Mesenchymal stem cell (in vitro differentiated cells and primary cell): Measurements from ENCODE around the gene CYP27B1.
A peak's percentile ranks its signal among the peaks of the same experiment; 100 is the strongest.

Experiments used
- DNase-seq: peaks from one replicate; pipeline ENCODE4 v3.0.0-alpha.2; 2013
- H2AFZ ChIP-seq: one replicate; pipeline ENCODE4 v1.6.1; 2013; ENCODE audit warnings: low read depth, mild to moderate bottlenecking, control low read depth, inconsistent platforms, low read length, moderate library complexity
- H2AK5ac ChIP-seq: 2 replicates; pipeline ENCODE4 v1.6.1; 2013; ENCODE audit warnings: low read length, moderate library complexity, mild to moderate bottlenecking, inconsistent platforms; ENCODE audit not compliant: severe bottlenecking
- H2BK120ac ChIP-seq: one replicate; pipeline ENCODE4 v1.6.1; 2013; ENCODE audit warnings: low read depth, mild to moderate bottlenecking, inconsistent platforms, low read length, moderate library complexity
- H2BK12ac ChIP-seq, 2 experiments: one replicate each; pipeline ENCODE4 v1.6.1; 2013; ENCODE audit warnings: inconsistent platforms in 2 of 2, low read length in 2 of 2, mild to moderate bottlenecking in 2 of 2, moderate library complexity in 2 of 2, control low read depth in 1 of 2
- H2BK15ac ChIP-seq: one replicate; pipeline ENCODE4 v1.6.1; 2013; ENCODE audit warnings: mild to moderate bottlenecking, low read depth, inconsistent platforms; ENCODE audit not compliant: poor library complexity, severe bottlenecking
- H2BK5ac ChIP-seq: 2 replicates; pipeline ENCODE4 v1.6.1; 2013; ENCODE audit warnings: low read depth, mild to moderate bottlenecking, low read length, control low read depth, inconsistent platforms; ENCODE audit not compliant: poor library complexity, severe bottlenecking
- H3K14ac ChIP-seq, 2 experiments: one replicate each; pipeline ENCODE4 v1.6.1; 2013; ENCODE audit warnings: inconsistent platforms in 2 of 2, low read length in 2 of 2, control low read depth in 1 of 2, mild to moderate bottlenecking in 1 of 2, moderate library complexity in 1 of 2
- H3K18ac ChIP-seq, 2 experiments: one replicate each; pipeline ENCODE4 v1.6.1; 2013; ENCODE audit warnings: inconsistent platforms in 2 of 2, low read length in 2 of 2, control low read depth in 1 of 2, low read depth in 1 of 2, mild to moderate bottlenecking in 1 of 2
- H3K23ac ChIP-seq, 2 experiments: one replicate each; pipeline ENCODE4 v1.6.1; 2013; ENCODE audit warnings: inconsistent platforms in 2 of 2, low read length in 2 of 2, mild to moderate bottlenecking in 2 of 2, moderate library complexity in 2 of 2, control low read depth in 1 of 2
- H3K27ac ChIP-seq: 2 replicates; pipeline ENCODE4 v1.5.1; 2013; ENCODE audit warnings: mild to moderate bottlenecking, moderate library complexity, low read length, control low read depth, inconsistent platforms; ENCODE audit not compliant: poor library complexity, severe bottlenecking
- H3K27me3 ChIP-seq, 2 experiments: 2 replicates each; pipeline versions ENCODE4 v1.6.1 to v1.7.0; 2013; ENCODE audit warnings: low read length in 2 of 2, mild to moderate bottlenecking in 2 of 2, moderate library complexity in 2 of 2, control low read depth in 1 of 2, inconsistent platforms in 1 of 2; ENCODE audit not compliant: control insufficient read depth in 1 of 2, insufficient read depth in 1 of 2
- H3K36me3 ChIP-seq, 2 experiments: 2 replicates each; pipeline versions ENCODE4 v1.6.1 to v1.7.0; 2013; ENCODE audit warnings: low read length in 2 of 2, control low read depth in 1 of 2, inconsistent platforms in 1 of 2, low read depth in 1 of 2, mild to moderate bottlenecking in 1 of 2; ENCODE audit not compliant: insufficient read depth in 2 of 2, control insufficient read depth in 1 of 2
- H3K4ac ChIP-seq, 2 experiments: one replicate each; pipeline ENCODE4 v1.6.1; 2013; ENCODE audit warnings: inconsistent platforms in 2 of 2, low read length in 2 of 2, mild to moderate bottlenecking in 2 of 2, moderate library complexity in 2 of 2, control low read depth in 1 of 2, low read depth in 1 of 2
- H3K4me1 ChIP-seq: 2 replicates; pipeline ENCODE4 v1.6.1; 2013; ENCODE audit warnings: low read depth, low read length, control low read depth; ENCODE audit not compliant: control insufficient read depth, insufficient read depth
- H3K4me2 ChIP-seq: 2 replicates; pipeline ENCODE4 v1.6.1; 2013; ENCODE audit warnings: low read length, mild to moderate bottlenecking, inconsistent platforms; ENCODE audit not compliant: poor library complexity, severe bottlenecking
- H3K4me3 ChIP-seq, 2 experiments: 2 replicates each; pipeline versions ENCODE4 v1.5.1 to v1.7.0; 2013; ENCODE audit warnings: low read length in 2 of 2, mild to moderate bottlenecking in 2 of 2, control low read depth in 1 of 2, low read depth in 1 of 2; ENCODE audit not compliant: insufficient read depth in 1 of 2
- H3K79me1 ChIP-seq: replicated peaks from 2 replicates; pipeline ENCODE4 v1.6.1; 2013; ENCODE audit warnings: mild to moderate bottlenecking, control low read depth, low read length, inconsistent platforms; ENCODE audit not compliant: poor library complexity, severe bottlenecking
- H3K9ac ChIP-seq: 2 replicates; pipeline ENCODE4 v1.7.0; 2013; ENCODE audit warnings: mild to moderate bottlenecking, low read length, moderate library complexity
- H3K9me3 ChIP-seq: 2 replicates; pipeline ENCODE4 v1.7.0; 2013; ENCODE audit warnings: mild to moderate bottlenecking, low read length; ENCODE audit not compliant: control insufficient read depth
- H4K8ac ChIP-seq: one replicate; pipeline ENCODE4 v1.6.1; 2013; ENCODE audit warnings: inconsistent platforms, mild to moderate bottlenecking, low read length, moderate library complexity
- H4K91ac ChIP-seq: one replicate; pipeline ENCODE4 v1.6.1; 2013; ENCODE audit warnings: mild to moderate bottlenecking, low read length, inconsistent platforms
- WGBS: methylation state at CpG from one replicate; pipeline ENCODE4 v1.1.7; 2013; ENCODE audit warnings: mixed read lengths; 5-methylcytosine and 5-hydroxymethylcytosine counted together

Gene CYP27B1

DNA sequence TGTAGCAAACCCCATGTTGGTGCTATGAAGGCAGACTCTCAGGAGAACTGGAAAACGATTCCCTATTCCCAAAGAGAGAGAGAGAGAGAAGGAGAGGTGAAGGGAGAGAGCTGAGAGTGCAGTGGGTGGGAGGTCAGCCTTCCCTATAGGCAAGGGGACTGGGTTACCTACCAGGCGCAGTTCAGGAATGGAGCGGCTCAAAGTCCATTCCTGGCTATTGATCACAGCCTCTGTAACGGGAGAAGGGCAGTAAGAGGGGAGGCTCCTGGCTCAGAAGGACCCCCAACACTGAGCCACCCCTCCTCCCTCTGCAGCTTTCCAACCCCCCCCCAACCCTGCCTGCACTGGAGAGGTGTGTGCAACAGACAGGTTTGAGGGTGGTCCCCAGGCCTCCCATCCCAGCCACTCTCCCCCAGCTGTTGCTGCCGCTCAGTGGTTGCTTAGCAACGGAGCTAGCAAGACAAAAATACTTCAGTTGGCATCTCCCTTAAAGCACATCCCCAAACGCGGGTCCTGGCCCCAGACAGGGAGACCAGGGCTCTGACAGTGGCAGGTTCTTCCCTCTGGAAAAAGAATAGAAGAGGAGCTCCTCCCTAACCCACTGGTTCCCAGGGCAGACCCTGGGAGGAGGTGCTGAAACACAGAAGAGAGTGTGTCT lies 31.6 kb downstream of the CYP27B1 start:
- Histone ChIP-seq H3K23ac (peak overlapping the region in 1 of 2 experiments; percentile 9), H3K9me3 (no peaks in the 10 kb centered on the region), H2BK5ac (no peak overlapping the region), H3K14ac (no peak overlapping the region), H4K91ac (no peak overlapping the region), H2BK12ac (no peak overlapping the region), H2BK15ac (no peak overlapping the region), H2AFZ (no peak overlapping the region), H3K4me2 (no peak overlapping the region), H3K79me1 (no peaks in the 10 kb centered on the region), H2AK5ac (no peak overlapping the region), H2BK120ac (no peak overlapping the region), H3K36me3 (no peaks in the 10 kb centered on the region), H3K4ac (no peak overlapping the region), H4K8ac (no peak overlapping the region), H3K4me1 (peaks cover 26% of the 10 kb centered on the region), H3K27ac (no peak overlapping the region), H3K27me3 (peaks cover 91 to 93% of the 10 kb centered on the region in 2 experiments), H3K9ac (peak overlapping the region; percentile 5), H3K4me3 (no peak overlapping the region), H3K18ac (no peak overlapping the region)
- no peak for DNase-seq
- 12% methylated on average over 4 of the region's 8 CpGs for WGBS

DNA sequence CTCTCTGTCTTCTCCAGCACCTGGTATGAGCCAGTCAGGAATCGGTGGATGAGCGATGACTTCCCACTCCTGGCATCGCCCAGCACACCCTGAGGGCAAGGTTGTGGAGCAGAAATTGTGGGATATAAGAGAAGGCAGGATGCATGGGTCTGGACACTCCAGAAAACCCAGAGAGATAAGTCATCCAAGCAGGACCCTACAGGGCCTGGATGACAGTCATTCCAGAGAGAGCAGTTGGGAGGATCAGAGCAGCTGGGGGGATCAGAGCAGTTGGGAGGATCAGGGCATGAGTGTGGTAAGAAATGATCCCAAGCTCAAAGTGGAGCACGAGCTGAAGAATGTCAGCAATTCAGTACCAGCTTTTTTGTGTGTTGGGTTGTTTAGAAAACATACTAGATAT lies 32.3 kb downstream of the CYP27B1 start:
- peaks cover 89 to 90% of the 10 kb centered on the region in 2 experiments for H3K27me3 ChIP-seq
- no peak overlapping the region for H4K8ac ChIP-seq
- no peaks in the 10 kb centered on the region for H3K79me1 ChIP-seq
- WGBS: 76% methylated on average over 4 of the region's 4 CpGs
- H2BK15ac ChIP-seq: no peak overlapping the region
- no peak overlapping the region for H2BK12ac ChIP-seq
- no peak overlapping the region for H3K27ac ChIP-seq
- H3K14ac ChIP-seq: no peak overlapping the region
- no peak for DNase-seq
- H3K4me3 ChIP-seq: no peak overlapping the region
- H2BK120ac ChIP-seq: no peak overlapping the region
- no peak overlapping the region for H3K4me2 ChIP-seq
- H2AK5ac ChIP-seq: no peak overlapping the region
- H3K4ac ChIP-seq: no peak overlapping the region
- H3K23ac ChIP-seq: no peak overlapping the region
- peaks cover 26% of the 10 kb centered on the region for H3K4me1 ChIP-seq
- no peak overlapping the region for H2BK5ac ChIP-seq
- H3K9me3 ChIP-seq: no peaks in the 10 kb centered on the region
- H3K36me3 ChIP-seq: no peaks in the 10 kb centered on the region
- no peak overlapping the region for H4K91ac ChIP-seq
- no peak overlapping the region for H3K18ac ChIP-seq
- H2AFZ ChIP-seq: no peak overlapping the region
- H3K9ac ChIP-seq: no peak overlapping the region

- no peak overlapping the region for H2BK12ac ChIP-seq
- no peak for DNase-seq
- no peak overlapping the region for H3K4me2 ChIP-seq
- H3K9ac ChIP-seq: no peak overlapping the region
- no peak overlapping the region for H3K18ac ChIP-seq
- no peak overlapping the region for H2AK5ac ChIP-seq
- H2BK120ac ChIP-seq: no peak overlapping the region
- H3K14ac ChIP-seq: no peak overlapping the region
- H3K36me3 ChIP-seq: no peaks in the 10 kb centered on the region
- 71% methylated on average over 6 of the region's 6 CpGs for WGBS
- H2AFZ ChIP-seq: no peak overlapping the region
- H2BK15ac ChIP-seq: no peak overlapping the region
- no peaks in the 10 kb centered on the region for H3K79me1 ChIP-seq
- no peak overlapping the region for H3K4ac ChIP-seq
- no peak overlapping the region for H3K27ac ChIP-seq
- no peak overlapping the region for H4K8ac ChIP-seq
- H3K27me3 ChIP-seq: peaks cover 88% of the 10 kb centered on the region in 2 experiments
- H3K4me1 ChIP-seq: peaks cover 26% of the 10 kb centered on the region
- H2BK5ac ChIP-seq: no peak overlapping the region
- no peak overlapping the region for H3K23ac ChIP-seq
- no peak overlapping the region for H3K4me3 ChIP-seq
- no peak overlapping the region for H4K91ac ChIP-seq
- no peaks in the 10 kb centered on the region for H3K9me3 ChIP-seq
These were observed 33.0 kb downstream of the CYP27B1 start for GRCh38 chr12:57733928-57734327.

DNA sequence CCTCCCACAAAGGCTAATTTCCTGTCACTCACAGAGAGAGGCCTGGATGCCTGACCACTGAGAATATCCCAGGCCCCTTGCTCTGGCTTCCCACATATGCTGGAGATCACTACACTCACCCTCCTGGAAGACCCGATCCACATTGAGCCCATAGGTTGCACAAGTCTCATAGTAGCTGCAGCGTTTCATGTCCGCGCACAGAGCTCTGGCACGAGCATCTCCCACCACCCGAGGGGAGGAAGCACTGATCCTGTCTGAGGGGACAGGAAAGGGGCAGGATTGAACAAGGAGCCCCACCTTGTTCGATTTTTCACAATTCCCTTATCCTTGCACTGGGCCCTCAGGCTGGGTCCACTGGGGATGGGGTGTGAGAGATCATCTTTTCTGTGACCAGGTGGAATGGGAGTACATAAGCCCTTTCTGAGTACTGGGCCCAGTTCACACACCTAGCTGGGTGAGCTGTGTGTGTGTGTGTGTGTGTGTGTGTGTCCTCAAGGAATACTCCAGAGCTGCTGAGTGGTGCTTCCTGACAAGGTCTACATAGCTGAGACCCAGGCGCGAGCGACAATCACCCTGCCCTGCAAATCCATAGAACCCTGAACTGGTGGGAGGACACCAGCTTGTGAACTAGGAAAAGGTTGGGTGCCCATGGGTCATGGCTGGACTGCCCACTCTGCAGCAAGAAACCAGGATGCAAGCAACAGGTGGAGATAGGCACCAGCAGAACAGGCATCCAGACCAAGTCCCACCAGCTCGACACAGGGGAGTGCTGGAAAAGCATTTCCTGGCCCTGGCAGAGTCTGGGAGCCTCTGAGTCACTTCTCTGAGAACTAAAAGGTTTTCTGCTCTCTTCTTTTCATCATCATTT lies 33.9 kb downstream of the CYP27B1 start:
- Histone ChIP-seq H3K23ac (no peak overlapping the region), H3K4ac (no peak overlapping the region), H3K27ac (no peak overlapping the region), H3K14ac (no peak overlapping the region), H3K4me1 (peaks cover 19% of the 10 kb centered on the region), H3K18ac (no peak overlapping the region), H3K4me2 (no peak overlapping the region), H2AK5ac (no peak overlapping the region), H2BK120ac (no peak overlapping the region), H3K9me3 (no peaks in the 10 kb centered on the region), H2BK15ac (no peak overlapping the region), H2AFZ (no peak overlapping the region), H3K4me3 (no peak overlapping the region), H3K27me3 (peaks cover 89 to 93% of the 10 kb centered on the region in 2 experiments), H3K36me3 (no peaks in the 10 kb centered on the region), H3K79me1 (no peaks in the 10 kb centered on the region), H3K9ac (no peak overlapping the region), H4K8ac (no peak overlapping the region), H4K91ac (no peak overlapping the region), H2BK5ac (no peak overlapping the region), H2BK12ac (no peak overlapping the region)
- WGBS: 85% methylated on average over 10 of the region's 11 CpGs
- DNase-seq: no peak
